Heart left ventricle (tissue), 13 donors: ENCODE data around the gene CHAF1B.

Experiments
- CTCF ChIP-seq, 12 donors: fragments of 200-600 bp; sonication (generic) in 4 of 12; IDR thresholded peaks; one replicate each; pipeline versions ENCODE4 v1.5.0 to v1.8.0; 2018 to 2022; ENCODE audit warnings: antibody characterized with exemption in 12 of 12, mild to moderate bottlenecking in 5 of 12
- POLR2A ChIP-seq, 2 donors: fragments of 450-650 bp; IDR thresholded peaks; one replicate each; pipeline ENCODE4 v1.6.1; 2017; ENCODE audit warnings: antibody characterized with exemption in 2 of 2, mild to moderate bottlenecking in 2 of 2, moderate library complexity in 2 of 2
- donor health status: ischemic (EF 13 %, LVEDD 7.1; RV severe dilation, severe dysfunction).
- donor health status: DM: no; HTN: yes; CAD: no.
- donor health status: DM: no; HTN: no; CAD: no.
- donor health status: ischemic (EF 25% LVEDD 6.9; RV normal size, moderate dysfunction).
- donor health status: ischemic (EF 25% LVEDD 5.7; RV mildly dilated, moderate dysfunction).
- donor health status: ischemic (EF 35%, LVEDD 5.7; RV mildly dilated, moderate dysfunction).
- donor health status: nonischemic (EF 11% LVEDD 7.7; RV severe dilation, severe dysfunction).
- donor health status: DM: yes; HTN: yes; CAD: no.
- donor health status: PGD.
- donor health status: ischemic (EF 29% LVEDD 5.4; RV normal size, mild dysfunction).
- donor health status: nonischemic (EF 23%, LVEDD 6.1; RV moderate dilation, normal function).

- TF ChIP-seq CTCF (IDR thresholded peaks at IDR 0.05), result no peak
- TF ChIP-seq POLR2A (IDR thresholded peaks at IDR 0.05), result no peak
Observed at GRCh38 chr21:36452281-36452825, 67.2 kb downstream of the CHAF1B start.
